Osteoblast (primary cell): ENCODE results near the gene BLVRB. TPM values are rescaled to one million over a fixed set of nuclear protein-coding genes. Genes with fewer than 3 reads are reported as not detected.
A peak's percentile ranks its signal among the peaks of the same experiment; 100 is the strongest.

Experiments used
- DNase-seq: peaks from one replicate; pipeline ENCODE4 v3.0.0; 2011; ENCODE audit warnings: low spot score, mixed read lengths; ENCODE audit not compliant: insufficient read length; ENCODE audit errors: missing footprints
- H2AFZ ChIP-seq: 2 replicates; pipeline ENCODE4 v1.6.0; 2011; ENCODE audit warnings: mild to moderate bottlenecking, low read length
- H3K27ac ChIP-seq: 2 replicates; pipeline ENCODE4 v1.5.1; 2011; ENCODE audit warnings: mild to moderate bottlenecking, low read depth, low read length, moderate library complexity
- H3K27me3 ChIP-seq: 2 replicates; pipeline ENCODE4 v1.6.0; 2012; ENCODE audit warnings: mild to moderate bottlenecking, control low read depth, inconsistent platforms, low read length, moderate library complexity; ENCODE audit not compliant: insufficient read depth
- H3K36me3 ChIP-seq: 2 replicates; pipeline ENCODE4 v1.5.1; 2011; ENCODE audit warnings: mild to moderate bottlenecking, low read length, control low read depth, moderate library complexity; ENCODE audit not compliant: insufficient read depth
- H3K4me1 ChIP-seq: 2 replicates; pipeline ENCODE4 v1.5.1; 2011; ENCODE audit warnings: mild to moderate bottlenecking, low read length, control low read depth, moderate library complexity; ENCODE audit not compliant: insufficient read depth
- H3K4me2 ChIP-seq: 2 replicates; pipeline ENCODE4 v1.6.0; 2011; ENCODE audit warnings: mild to moderate bottlenecking, low read length; ENCODE audit not compliant: insufficient read depth
- H3K4me3 ChIP-seq: fragments of 200-600 bp; sonication (generic); 3 replicates; pipeline ENCODE4 v1.5.1; 2012; ENCODE audit warnings: mild to moderate bottlenecking, low read length, inconsistent platforms; ENCODE audit not compliant: insufficient read depth
- H3K79me2 ChIP-seq: 2 replicates; pipeline ENCODE4 v1.6.0; 2012; ENCODE audit warnings: mild to moderate bottlenecking, low read length, control low read depth, inconsistent platforms; ENCODE audit not compliant: insufficient read depth
- H3K9me3 ChIP-seq: 2 replicates; pipeline ENCODE4 v1.5.1; 2011; ENCODE audit warnings: low read depth, low read length, control low read depth
- H4K20me1 ChIP-seq: 2 replicates; pipeline ENCODE4 v1.6.0; 2012; ENCODE audit warnings: mild to moderate bottlenecking, low read length, control low read depth; ENCODE audit not compliant: insufficient read depth
- CTCF ChIP-seq: IDR thresholded peaks from 2 replicates; pipeline ENCODE4 v1.5.1; 2011; ENCODE audit warnings: mild to moderate bottlenecking, low read depth, low read length, moderate library complexity; ENCODE audit errors: extremely low read depth
- total RNA-seq: library from RNA; depleted of rRNA; stranded (reverse); fragments of >200 nt; gene quantifications from 2 replicates; pipeline ENCODE4 v1.2.3, GENCODE V29; 2012

Gene BLVRB
- 75.7 and 82.2 TPM in 2 replicates for total RNA-seq

- no peaks in the 10 kb centered on the region for H3K79me2 ChIP-seq
- TF ChIP-seq CTCF = no peak
- peak within 1 kb of the TSS; percentile 84 for H2AFZ ChIP-seq
- DNase-seq = peak; percentile 100
- H3K36me3 ChIP-seq = no peaks in the 10 kb centered on the region
- no peaks in the 10 kb centered on the region for H4K20me1 ChIP-seq
- H3K27ac ChIP-seq = peak within 1 kb of the TSS; percentile 87
- H3K9me3 ChIP-seq = no peaks in the 10 kb centered on the region
- H3K4me3 ChIP-seq = peak within 1 kb of the TSS; percentile 82
- peaks cover 22% of the 10 kb centered on the region for H3K4me1 ChIP-seq
- peaks cover 13% of the 10 kb centered on the region for H3K27me3 ChIP-seq
- H3K4me2 ChIP-seq = peak within 1 kb of the TSS; percentile 81
Observed at GRCh38 chr19:40465557-40466218, at the start of gene BLVRB. Gene BLVRB (minus strand): TSS chr19:40465745. CDS start chr19:40465688, 57 bp downstream.

- Histone ChIP-seq H4K20me1 (peaks cover 4% of the 10 kb centered on the region), H3K4me2 (no peak overlapping the region), H3K9me3 (no peaks in the 10 kb centered on the region), H3K27ac (no peak overlapping the region), H3K36me3 (no peaks in the 10 kb centered on the region), H2AFZ (no peak overlapping the region), H3K4me1 (no peaks in the 10 kb centered on the region), H3K27me3 (peaks cover 23% of the 10 kb centered on the region), H3K4me3 (no peak overlapping the region), H3K79me2 (no peaks in the 10 kb centered on the region)
- DNase-seq = peak; percentile 22
- no peak for TF ChIP-seq CTCF
Observed at GRCh38 chr19:40513741-40514315, 48.3 kb upstream of the BLVRB start.

GRCh38 chr19:40513345-40513678 lies 47.8 kb upstream of the BLVRB start:
- Histone ChIP-seq H3K79me2 (no peaks in the 10 kb centered on the region), H4K20me1 (peaks cover 4% of the 10 kb centered on the region), H2AFZ (no peak overlapping the region), H3K4me3 (no peak overlapping the region), H3K27ac (no peak overlapping the region), H3K4me2 (no peak overlapping the region), H3K9me3 (no peaks in the 10 kb centered on the region), H3K27me3 (peaks cover 23% of the 10 kb centered on the region), H3K4me1 (no peaks in the 10 kb centered on the region), H3K36me3 (no peaks in the 10 kb centered on the region)
- TF ChIP-seq CTCF = no peak
- DNase-seq = no peak

- Histone ChIP-seq H3K27ac (no peak overlapping the region), H3K4me1 (no peaks in the 10 kb centered on the region), H3K36me3 (no peaks in the 10 kb centered on the region), H3K79me2 (no peaks in the 10 kb centered on the region), H3K4me2 (no peak overlapping the region), H3K27me3 (peaks cover 23% of the 10 kb centered on the region), H4K20me1 (peaks cover 4% of the 10 kb centered on the region), H3K4me3 (no peak overlapping the region), H2AFZ (no peak overlapping the region), H3K9me3 (no peaks in the 10 kb centered on the region)
- TF ChIP-seq CTCF = no peak
- peak; percentile 91 for DNase-seq
Observed at GRCh38 chr19:40512473-40513344, 47.2 kb upstream of the BLVRB start.
